GM18517 (cell line): ENCODE results near the gene GULP1.
"Not testable (repeated sequence)": the region's sequence is repeated elsewhere in the genome, so short reads cannot be mapped to it uniquely, and the experiment has no call there.

Experiments
- ATAC-seq: cut with Tn5 transposase; IDR thresholded peaks from one replicate; pipeline ENCODE4 v1.9.1; 2021; ENCODE audit warnings: mild to moderate bottlenecking, moderate library complexity; ENCODE audit not compliant: unreplicated experiment

GULP1 gene

GRCh38 chr2:188291617-188292347 is at the start of gene GULP1:
TSS of gene GULP1 (plus strand) at chr2:188291874. CDS start at chr2:188477703, 185,829 bp downstream.
- no peak for ATAC-seq

GRCh38 chr2:188243381-188243780 is 48.3 kb upstream of the GULP1 start:
- no peak for ATAC-seq

- no peak for ATAC-seq
These were observed 47.3 kb upstream of the GULP1 start for GRCh38 chr2:188244383-188244782.

- ATAC-seq = no peak
These were observed 46.4 kb upstream of the GULP1 start for GRCh38 chr2:188245230-188245629.

- ATAC-seq = no peak
These were observed 43.2 kb upstream of the GULP1 start for GRCh38 chr2:188248513-188248912.

- no peak for ATAC-seq
These were observed 40.6 kb upstream of the GULP1 start for GRCh38 chr2:188251034-188251433.

GRCh38 chr2:188256420-188256819 is 35.3 kb upstream of the GULP1 start:
- ATAC-seq = no peak

GRCh38 chr2:188265315-188265714 is 26.4 kb upstream of the GULP1 start:
- ATAC-seq = no peak

- ATAC-seq = no peak
These were observed 23.9 kb upstream of the GULP1 start for GRCh38 chr2:188267776-188268175.

- ATAC-seq = no peak
These were observed 22.7 kb upstream of the GULP1 start for GRCh38 chr2:188269004-188269403.

- ATAC-seq = no peak
These were observed 19.6 kb upstream of the GULP1 start for GRCh38 chr2:188272121-188272520.

GRCh38 chr2:188274274-188274673 is 17.4 kb upstream of the GULP1 start:
- no peak for ATAC-seq

GRCh38 chr2:188276255-188276654 is 15.4 kb upstream of the GULP1 start:
- no peak for ATAC-seq

GRCh38 chr2:188277786-188278185 is 13.9 kb upstream of the GULP1 start:
- no peak for ATAC-seq

GRCh38 chr2:188278388-188279092 is 13.1 kb upstream of the GULP1 start:
- no peak for ATAC-seq

GRCh38 chr2:188279093-188279445 is 12.6 kb upstream of the GULP1 start:
- no peak for ATAC-seq

- no peak for ATAC-seq
These were observed 10.9 kb upstream of the GULP1 start for GRCh38 chr2:188280811-188281222.

- no peak for ATAC-seq
These were observed 8.8 kb upstream of the GULP1 start for GRCh38 chr2:188282907-188283306.

- not testable (repeated sequence) for ATAC-seq
These were observed 7.4 kb upstream of the GULP1 start for GRCh38 chr2:188284251-188284650.

GRCh38 chr2:188285049-188285448 is 6.6 kb upstream of the GULP1 start:
- no peak for ATAC-seq

- ATAC-seq = no peak
These were observed 5.9 kb upstream of the GULP1 start for GRCh38 chr2:188285774-188286173.

GRCh38 chr2:188291142-188291616 is 495 bp upstream of the GULP1 start:
- no peak for ATAC-seq
